BLaER1 (cell line): ENCODE data around the gene SP7.
A peak's percentile ranks its signal among the peaks of the same experiment; 100 is the strongest.

Source experiments
- H3K27ac ChIP-seq: shearing (Covaris generic); formaldehyde crosslinking; 2 replicates; pipeline ENCODE4 v1.8.1; 2022
- H3K27me3 ChIP-seq: shearing (Covaris generic); formaldehyde crosslinking; 2 replicates; pipeline ENCODE4 v1.8.1; 2022
- H3K36me3 ChIP-seq: shearing (Covaris generic); formaldehyde crosslinking; 2 replicates; pipeline ENCODE4 v1.8.1; 2022
- H3K4me1 ChIP-seq: shearing (Covaris generic); formaldehyde crosslinking; 2 replicates; pipeline ENCODE4 v1.8.1; 2022
- H3K4me2 ChIP-seq: shearing (Covaris generic); formaldehyde crosslinking; 2 replicates; pipeline ENCODE4 v1.8.1; 2022
- H3K4me3 ChIP-seq: shearing (Covaris generic); formaldehyde crosslinking; 2 replicates; pipeline ENCODE4 v1.8.1; 2022
- H3K9ac ChIP-seq: shearing (Covaris generic); formaldehyde crosslinking; 2 replicates; pipeline ENCODE4 v1.8.1; 2022
- H3K9me3 ChIP-seq: shearing (Covaris generic); formaldehyde crosslinking; 2 replicates; pipeline ENCODE4 v1.8.1; 2022
- H4K20me1 ChIP-seq: shearing (Covaris generic); formaldehyde crosslinking; 2 replicates; pipeline ENCODE4 v1.8.1; 2022
- Cebpa-rat ChIP-seq: shearing (Covaris generic); IDR thresholded peaks from 2 replicates; pipeline ENCODE4 v1.8.1; 2022

SP7 gene

GRCh38 chr12:53324779-53325510 is 11.2 kb downstream of the SP7 start:
- no peak for TF ChIP-seq Cebpa-rat
- Histone ChIP-seq H3K9me3 (no peaks in the 10 kb centered on the region), H3K4me3 (peak overlapping the region; percentile 77), H3K9ac (peak overlapping the region; percentile 85), H3K27ac (peak overlapping the region; percentile 82), H4K20me1 (no peaks in the 10 kb centered on the region; the same call in 1 of the 2 replicates), H3K36me3 (peaks cover 4% of the 10 kb centered on the region), H3K4me2 (peak overlapping the region; percentile 97), H3K27me3 (peaks cover 19% of the 10 kb centered on the region; the same call in 1 of the 2 replicates), H3K4me1 (peaks cover 44% of the 10 kb centered on the region)

GRCh38 chr12:53324113-53324778 is 11.9 kb downstream of the SP7 start:
- Histone ChIP-seq H3K4me3 (peak overlapping the region; percentile 77), H3K4me1 (peaks cover 45% of the 10 kb centered on the region), H3K36me3 (peaks cover 11% of the 10 kb centered on the region), H4K20me1 (no peaks in the 10 kb centered on the region; the same call in 1 of the 2 replicates), H3K27me3 (peaks cover 19% of the 10 kb centered on the region; the same call in 1 of the 2 replicates), H3K27ac (peak overlapping the region; percentile 82), H3K9ac (peak overlapping the region; percentile 85), H3K9me3 (no peaks in the 10 kb centered on the region), H3K4me2 (peak overlapping the region; percentile 97)
- TF ChIP-seq Cebpa-rat, result no peak

- peaks cover 1% of the 10 kb centered on the region; the same call in 1 of the 2 replicates for H3K27me3 ChIP-seq
- peak overlapping the region; percentile 76 for H3K4me3 ChIP-seq
- no peaks in the 10 kb centered on the region; the same call in 1 of the 2 replicates for H4K20me1 ChIP-seq
- H3K4me2 ChIP-seq, result peak overlapping the region; percentile 94
- TF ChIP-seq Cebpa-rat, result no peak
- H3K27ac ChIP-seq, result peak overlapping the region; percentile 88
- peaks cover 44% of the 10 kb centered on the region for H3K36me3 ChIP-seq
- no peaks in the 10 kb centered on the region for H3K9me3 ChIP-seq
- peaks cover 37% of the 10 kb centered on the region for H3K4me1 ChIP-seq
- peak overlapping the region; percentile 86 for H3K9ac ChIP-seq
Observed at GRCh38 chr12:53320352-53321195, 15.6 kb downstream of the SP7 start.

- peaks cover 91% of the 10 kb centered on the region for H3K36me3 ChIP-seq
- no peak overlapping the region for H3K27ac ChIP-seq
- TF ChIP-seq Cebpa-rat, result no peak
- H4K20me1 ChIP-seq, result no peaks in the 10 kb centered on the region
- H3K9ac ChIP-seq, result no peak overlapping the region
- H3K4me1 ChIP-seq, result no peaks in the 10 kb centered on the region
- H3K27me3 ChIP-seq, result no peaks in the 10 kb centered on the region
- H3K4me3 ChIP-seq, result no peak overlapping the region
- no peak overlapping the region for H3K4me2 ChIP-seq
- no peaks in the 10 kb centered on the region for H3K9me3 ChIP-seq
Observed at GRCh38 chr12:53313996-53314395, 22.2 kb downstream of the SP7 start.

GRCh38 chr12:53308276-53308675 is 27.9 kb downstream of the SP7 start:
- no peak for TF ChIP-seq Cebpa-rat
- Histone ChIP-seq H3K4me2 (no peak overlapping the region), H3K27ac (no peak overlapping the region)

GRCh38 chr12:53306826-53307225 is 29.3 kb downstream of the SP7 start:
- Histone ChIP-seq H3K9me3 (no peaks in the 10 kb centered on the region), H3K36me3 (peaks cover 92% of the 10 kb centered on the region), H3K4me1 (peaks cover 13% of the 10 kb centered on the region; the same call in 1 of the 2 replicates), H3K4me2 (no peak overlapping the region), H4K20me1 (no peaks in the 10 kb centered on the region; the same call in 1 of the 2 replicates), H3K4me3 (no peak overlapping the region), H3K27me3 (no peaks in the 10 kb centered on the region), H3K9ac (no peak overlapping the region), H3K27ac (no peak overlapping the region)
- no peak for TF ChIP-seq Cebpa-rat

More at GRCh38 chr12:53308276-53308675, 27.9 kb downstream of the SP7 start:
- H3K4me3 ChIP-seq, result no peak overlapping the region
- 0 out of 2 replicates have a peak overlapping the region, but pooled peaks have one; percentile 1 for H3K9ac ChIP-seq
- no peaks in the 10 kb centered on the region for H3K27me3 ChIP-seq
- peaks cover 87% of the 10 kb centered on the region for H3K36me3 ChIP-seq
- no peaks in the 10 kb centered on the region; the same call in 1 of the 2 replicates for H4K20me1 ChIP-seq
- H3K4me1 ChIP-seq, result no peaks in the 10 kb centered on the region
- H3K9me3 ChIP-seq, result no peaks in the 10 kb centered on the region

- Histone ChIP-seq H3K4me3 (no peak overlapping the region), H3K4me2 (no peak overlapping the region), H4K20me1 (peaks cover 4% of the 10 kb centered on the region; the same call in 1 of the 2 replicates), H3K27me3 (no peaks in the 10 kb centered on the region), H3K9ac (no peak overlapping the region), H3K36me3 (peaks cover 71% of the 10 kb centered on the region), H3K9me3 (no peaks in the 10 kb centered on the region), H3K4me1 (peaks cover 41% of the 10 kb centered on the region), H3K27ac (no peak overlapping the region)
- TF ChIP-seq Cebpa-rat, result no peak
Observed at GRCh38 chr12:53302903-53303302, 33.3 kb downstream of the SP7 start.

GRCh38 chr12:53300187-53300586 is 36.0 kb downstream of the SP7 start:
- Histone ChIP-seq H4K20me1 (peaks cover 4% of the 10 kb centered on the region; the same call in 1 of the 2 replicates), H3K27ac (peak overlapping the region; percentile 50; the same call in 1 of the 2 replicates), H3K9ac (peak overlapping the region; percentile 83), H3K4me2 (peak overlapping the region; percentile 91), H3K9me3 (no peaks in the 10 kb centered on the region), H3K4me3 (peak overlapping the region; percentile 85), H3K4me1 (peaks cover 57% of the 10 kb centered on the region), H3K27me3 (no peaks in the 10 kb centered on the region), H3K36me3 (peaks cover 55% of the 10 kb centered on the region)
- TF ChIP-seq Cebpa-rat, result no peak
